Natural killer cell (primary cell): ENCODE results near the gene BACE1. TPM values are rescaled to one million over a fixed set of nuclear protein-coding genes. Genes with fewer than 3 reads are reported as not detected.
"Not testable (repeated sequence)": the region's sequence is repeated elsewhere in the genome, so short reads cannot be mapped to it uniquely, and the experiment has no call there.

Experiments
- ATAC-seq, 3 donors: fragments of 150-1000 bp in 2 of 3; fragments of 200-7000 bp in 1 of 3; cut with Tn5 transposase; 1 replicate in 1 of 3; 2 replicates in 2 of 3; pipeline ENCODE4 v1.10.0; 2021; ENCODE audit warnings: mild to moderate bottlenecking in 2 of 3, moderate library complexity in 2 of 3
- DNase-seq, 2 donors: peaks; one replicate each; pipeline versions ENCODE4 v3.0.0 to v3.0.0-alpha.2; 2013 to 2021; ENCODE audit warnings: mixed read lengths in 1 of 2
- H3K27ac ChIP-seq: one replicate; pipeline ENCODE4 v1.5.1; 2013; ENCODE audit warnings: mild to moderate bottlenecking, low read length
- H3K27me3 ChIP-seq: one replicate; pipeline ENCODE4 v1.6.1; 2013; ENCODE audit warnings: low read length; ENCODE audit not compliant: control insufficient read depth, insufficient read depth
- H3K36me3 ChIP-seq: one replicate; pipeline ENCODE4 v1.6.1; 2013; ENCODE audit warnings: low read length; ENCODE audit not compliant: control insufficient read depth, insufficient read depth
- H3K4me1 ChIP-seq: one replicate; pipeline ENCODE4 v1.6.1; 2013; ENCODE audit warnings: low read length; ENCODE audit not compliant: control insufficient read depth, insufficient read depth
- H3K4me3 ChIP-seq: one replicate; pipeline ENCODE4 v1.5.1; 2013; ENCODE audit warnings: low read length
- H3K9me3 ChIP-seq: one replicate; pipeline ENCODE4 v1.6.1; 2013; ENCODE audit warnings: low read length; ENCODE audit not compliant: control insufficient read depth, insufficient read depth
- H3K27ac Mint-ChIP-seq, 2 donors: one replicate each; pipeline ENCODE4 v1.8.0; 2022; ENCODE audit warnings: mild to moderate bottlenecking in 2 of 2, mixed read lengths in 2 of 2, moderate library complexity in 1 of 2
- H3K27me3 Mint-ChIP-seq, 2 donors: one replicate each; pipeline ENCODE4 v1.8.0; 2022; ENCODE audit warnings: low read depth in 2 of 2, mixed read lengths in 2 of 2
- H3K36me3 Mint-ChIP-seq: one replicate; pipeline ENCODE4 v1.8.0; 2022; ENCODE audit warnings: mixed read lengths
- H3K4me1 Mint-ChIP-seq, 2 donors: one replicate each; pipeline ENCODE4 v1.8.0; 2022; ENCODE audit warnings: mixed read lengths in 2 of 2
- H3K4me3 Mint-ChIP-seq: one replicate; pipeline ENCODE4 v1.8.0; 2022; ENCODE audit warnings: mild to moderate bottlenecking, moderate library complexity, mixed read lengths
- H3K9me3 Mint-ChIP-seq, 2 donors: one replicate each; pipeline ENCODE4 v1.8.0; 2022; ENCODE audit warnings: mixed read lengths in 2 of 2
- CTCF ChIP-seq: fragments of 200-600 bp; IDR thresholded peaks from one replicate; pipeline ENCODE4 v1.8.0; 2022; ENCODE audit warnings: antibody characterized with exemption
- WGBS: methylation state at CpG from one replicate; pipeline ENCODE4 v1.1.7; 2013; ENCODE audit warnings: missing lambda C conversion rate; ENCODE audit not compliant: insufficient coverage; 5-methylcytosine and 5-hydroxymethylcytosine counted together
- intact Hi-C: fragments of 100-400 bp; cut with micrococcal nuclease; formaldehyde crosslinking; loops from one replicate; pipeline ENCODE4 v1.14.2; 2022
- total RNA-seq, 4 donors: library from RNA; stranded (reverse); fragments of 120-200 nt in 1 of 4; gene quantifications; one replicate each; pipeline versions ENCODE4 v1.2.3 to v1.2.4, GENCODE V29; 2013 to 2022

BACE1 gene
- total RNA-seq, 3 donors from 2014 or later (not counting 1 experiment from before 2014, with no cell fraction given) = 0.21 to 1.1 (median 0.79) TPM

- Histone ChIP-seq H3K9me3 (no peaks in the 10 kb centered on the region), H3K4me3 (no peak overlapping the region), H3K4me1 (no peaks in the 10 kb centered on the region), H3K27me3 (no peaks in the 10 kb centered on the region), H3K27ac (no peak overlapping the region), H3K36me3 (peaks cover 21% of the 10 kb centered on the region)
- TF ChIP-seq CTCF = no peak
- Mint-ChIP-seq H3K4me1 (no peaks in the 10 kb centered on the region), H3K36me3 (peaks cover 28% of the 10 kb centered on the region), H3K4me3 (no peak overlapping the region), H3K27ac (no peak overlapping the region), H3K9me3 (no peaks in the 10 kb centered on the region), H3K27me3 (no peaks in the 10 kb centered on the region)
- DNase-seq (no peak), ATAC-seq (no peak)
- 85% methylated on average over 1 of the region's 2 CpGs for WGBS
- intact Hi-C loops = no loop called here
Observed at GRCh38 chr11:117278347-117278746, 37.7 kb downstream of the BACE1 start.

GRCh38 chr11:117273550-117274289 lies 42.3 kb downstream of the BACE1 start:
- Histone ChIP-seq H3K4me3 (no peak overlapping the region), H3K27ac (no peak overlapping the region), H3K9me3 (no peaks in the 10 kb centered on the region), H3K4me1 (no peaks in the 10 kb centered on the region), H3K27me3 (no peaks in the 10 kb centered on the region), H3K36me3 (no peaks in the 10 kb centered on the region)
- H3K4me3 Mint-ChIP-seq = no peak overlapping the region
- H3K36me3 Mint-ChIP-seq = peaks cover 9% of the 10 kb centered on the region
- H3K4me1 Mint-ChIP-seq = peaks cover 0 to 5% of the 10 kb centered on the region in 2 donors
- H3K9me3 Mint-ChIP-seq = no peaks in the 10 kb centered on the region
- TF ChIP-seq CTCF = no peak
- 96% methylated on average over 8 of the region's 9 CpGs for WGBS
- intact Hi-C loops = no loop called here
- ATAC-seq (no peak), DNase-seq (no peak)
- no peaks in the 10 kb centered on the region for H3K27me3 Mint-ChIP-seq
- no peak overlapping the region for H3K27ac Mint-ChIP-seq

- H3K9me3 ChIP-seq, H3K27me3 Mint-ChIP-seq, DNase-seq, H3K4me3 ChIP-seq, H3K27ac Mint-ChIP-seq, H3K4me1 Mint-ChIP-seq, intact Hi-C loops, H3K36me3 Mint-ChIP-seq, ATAC-seq, H3K4me3 Mint-ChIP-seq, H3K9me3 Mint-ChIP-seq, H3K27ac ChIP-seq, H3K4me1 ChIP-seq, H3K27me3 ChIP-seq, H3K36me3 ChIP-seq: not testable (repeated sequence)
- 93% methylated on average over 4 of the region's 5 CpGs for WGBS
Observed at GRCh38 chr11:117272175-117272574, 43.9 kb downstream of the BACE1 start.

GRCh38 chr11:117271208-117271607 lies 44.8 kb downstream of the BACE1 start:
- H3K4me3 Mint-ChIP-seq = no peak overlapping the region
- no peak for TF ChIP-seq CTCF
- no peak overlapping the region for H3K4me3 ChIP-seq
- no peak overlapping the region for H3K27ac Mint-ChIP-seq
- H3K4me1 ChIP-seq = no peaks in the 10 kb centered on the region
- WGBS = 93% methylated on average over 4 of the region's 4 CpGs
- ATAC-seq (no peak), DNase-seq (no peak)
- H3K9me3 ChIP-seq = no peaks in the 10 kb centered on the region
- H3K4me1 Mint-ChIP-seq = peaks cover 0 to 5% of the 10 kb centered on the region in 2 donors
- H3K27me3 Mint-ChIP-seq = no peaks in the 10 kb centered on the region
- intact Hi-C loops = no loop called here
- H3K27ac ChIP-seq = no peak overlapping the region
- H3K36me3 ChIP-seq = peaks cover 2% of the 10 kb centered on the region
- no peaks in the 10 kb centered on the region for H3K9me3 Mint-ChIP-seq
- H3K27me3 ChIP-seq = no peaks in the 10 kb centered on the region
- H3K36me3 Mint-ChIP-seq = peaks cover 9% of the 10 kb centered on the region
